ENCODE results near the gene MVB12B. TPM values are rescaled to one million over a fixed set of nuclear protein-coding genes. Genes with fewer than 3 reads are reported as not detected.

The MVB12B gene
- total and polyA plus RNA-seq, 2 of the 8 experiments (the other 6 are each of a cell fraction or from before 2014, with no cell fraction given), result 2.6 to 5.0 TPM

DNA sequence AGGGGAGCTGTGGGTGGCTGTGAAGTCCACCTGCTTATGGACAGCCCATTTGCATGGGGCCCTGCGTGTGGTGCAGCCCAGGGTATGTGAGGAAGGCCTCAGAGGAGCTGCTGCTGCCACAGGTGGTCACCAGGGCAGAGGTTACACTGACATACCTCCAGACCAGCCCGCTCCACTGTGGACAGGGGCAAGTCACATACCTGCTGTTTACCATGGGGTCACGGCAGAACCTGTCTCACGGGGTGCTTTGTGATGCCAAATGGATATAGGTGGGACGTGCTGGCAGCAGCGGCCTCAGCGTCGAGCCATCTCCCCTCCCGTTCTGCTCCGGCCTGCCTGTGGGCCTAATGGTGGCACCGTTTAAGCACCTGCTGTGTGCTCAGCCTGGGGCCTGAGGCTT is 159.6 kb downstream of the MVB12B start:
- Histone ChIP-seq H3K4me2 (ENCODE audit: insufficient read depth in 1 of 2, low read depth in 2 of 2, low read length in 2 of 2) (no peak overlapping the region), H4K20me1 (replicated peaks in 1 of 2; ENCODE audit: control insufficient read depth in 1 of 2, insufficient read depth in 2 of 2, low read length in 2 of 2) (no peaks in the 10 kb centered on the region), H3K4me3 (ENCODE audit: extremely low read depth in 1 of 4, insufficient read depth in 2 of 4, low read depth in 3 of 4, low read length in 4 of 4) (no peak overlapping the region), H2BK5ac (ENCODE audit: low read depth, low read length) (0 out of 2 replicates have a peak overlapping the region, but pooled peaks have one; percentile 60), H3K27me3 (replicated peaks in 1 of 4; ENCODE audit: control insufficient read depth in 3 of 4, extremely low read depth in 1 of 4, insufficient read depth in 3 of 4, low read length in 3 of 4) (peaks cover 0 to 5% (median 0%) of the 10 kb centered on the region in 4 experiments; a peak in 2 of 7 replicates), H2AFZ (ENCODE audit: low read length) (no peak overlapping the region), H3K56ac (replicated peaks; ENCODE audit: insufficient read length, low read depth, low read length) (no peak overlapping the region), H4K5ac (ENCODE audit: insufficient read length, low read depth, low read length) (no peak overlapping the region), H2AK5ac (ENCODE audit: low read depth, low read length) (no peak overlapping the region), H2BK15ac (ENCODE audit: low read length) (no peak overlapping the region), H3K27ac (ENCODE audit: low read depth, low read length) (no peak overlapping the region), H3K4me1 (replicated peaks in 1 of 4; ENCODE audit: control insufficient read depth in 3 of 4, insufficient read depth in 4 of 4, low read length in 3 of 4) (peaks cover 0 to 4% (median 2%) of the 10 kb centered on the region in 4 experiments; a peak in 3 of 7 replicates), H2BK20ac (ENCODE audit: low read length) (no peak overlapping the region), H3K9me3 (ENCODE audit: insufficient read depth in 2 of 2, low read depth in 1 of 2, low read length in 1 of 2) (no peaks in the 10 kb centered on the region), H3K79me1 (ENCODE audit: low read depth, low read length) (no peaks in the 10 kb centered on the region), H2BK120ac (replicated peaks; ENCODE audit: low read depth, low read length) (no peak overlapping the region), H4K8ac (ENCODE audit: extremely low read depth, insufficient read depth, low read length) (peak overlapping the region; percentile 48; the same call in 1 of the 2 replicates), H3K23ac (ENCODE audit: insufficient read length) (no peak overlapping the region), H2BK12ac (ENCODE audit: low read depth, low read length) (0 out of 2 replicates have a peak overlapping the region, but pooled peaks have one; percentile 27), H3K9ac (replicated peaks in 1 of 4; ENCODE audit: extremely low read depth in 1 of 4, low read depth in 3 of 4, low read length in 3 of 4) (no peak overlapping the region), H3K4ac (replicated peaks; ENCODE audit: insufficient read length, low read depth, low read length) (no peak overlapping the region), H3K14ac (ENCODE audit: insufficient read length) (no peak overlapping the region), H3K23me2 (ENCODE audit: low read depth, low read length) (peaks cover 5% of the 10 kb centered on the region; the same call in 1 of the 2 replicates), H3K18ac (ENCODE audit: extremely low read depth, low read length) (no peak overlapping the region), H3K79me2 (ENCODE audit: control insufficient read depth in 1 of 2, insufficient read depth in 2 of 2, low read length in 2 of 2) (no peaks in the 10 kb centered on the region), H4K91ac (replicated peaks; ENCODE audit: insufficient read length, low read length) (no peak overlapping the region), H3K36me3 (ENCODE audit: control insufficient read depth in 2 of 4, insufficient read depth in 4 of 4, low read length in 3 of 4) (no peaks in the 10 kb centered on the region)
- FAIRE-seq (no peak), DNase-seq (ENCODE audit: low read depth in 1 of 2, low spot score in 2 of 2) (no peak)
- WGBS, 2 experiments (ENCODE audit: extremely low coverage in 1 of 2, insufficient coverage in 1 of 2, insufficient read length in 1 of 2, insufficient replicate concordance in 2 of 2, low coverage in 1 of 2, low lambda C conversion rate in 2 of 2, missing lambda C conversion rate in 1 of 2), result 84% methylated on average over 11 of the region's 11 CpGs; no CpG with 5 or more reads in 1 of the 2 experiments
- POLR2A ChIA-PET (ENCODE audit: partially characterized antibody), result no interaction called here
- CTCF ChIA-PET (ENCODE audit: partially characterized antibody), result no interaction called here
- TF ChIP-seq ZNF274 (IDR thresholded peaks at IDR 0.05; ENCODE audit: borderline replicate concordance, extremely low read depth, low read length), result no peak
- no peak for TF ChIP-seq YY1 (IDR thresholded peaks at IDR 0.05; ENCODE audit: low read depth, low read length)
- TF ChIP-seq CREB1 (IDR thresholded peaks at IDR 0.05), result no peak
- no peak for TF ChIP-seq CTBP2 (IDR thresholded peaks at IDR 0.05; ENCODE audit: borderline replicate concordance, insufficient read depth, insufficient read length, low read length)
- no peak for TF ChIP-seq SP4 (IDR thresholded peaks at IDR 0.05; ENCODE audit: low read length)
- TF ChIP-seq GTF2F1 (IDR thresholded peaks at IDR 0.05; ENCODE audit: borderline replicate concordance, low read depth, low read length), result no peak
- no peak for TF ChIP-seq BRCA1 (IDR thresholded peaks at IDR 0.05; ENCODE audit: low read depth, low read length)
- TF ChIP-seq RFX5 (IDR thresholded peaks at IDR 0.05; ENCODE audit: borderline replicate concordance, low read depth, low read length), result no peak
- no peak for TF ChIP-seq SAP30 (IDR thresholded peaks at IDR 0.05; ENCODE audit: insufficient read depth, insufficient replicate concordance, low read length)
- no peak for TF ChIP-seq EP300 (IDR thresholded peaks at IDR 0.05; ENCODE audit: borderline replicate concordance in 1 of 2, low read depth in 2 of 2, low read length in 2 of 2)
- TF ChIP-seq POLR2AphosphoS5 (IDR thresholded peaks at IDR 0.05; ENCODE audit: low read depth, low read length), result no peak
- no peak for TF ChIP-seq HDAC6 (IDR thresholded peaks at IDR 0.05; ENCODE audit: low read depth, low read length)
- TF ChIP-seq NRF1 (IDR thresholded peaks at IDR 0.05; ENCODE audit: low read depth, low read length), result no peak
- TF ChIP-seq EZH2 (IDR thresholded peaks at IDR 0.05; ENCODE audit: low read depth, low read length, severe bottlenecking), result no peak
- TF ChIP-seq CHD2 (IDR thresholded peaks at IDR 0.05; ENCODE audit: low read length), result no peak
